ENCODE results near the gene NLRP8.
A peak's percentile ranks its signal among the peaks of the same experiment; 100 is the strongest.
"Not testable (repeated sequence)": the region's sequence is repeated elsewhere in the genome, so short reads cannot be mapped to it uniquely, and the experiment has no call there.

The NLRP8 gene

DNA sequence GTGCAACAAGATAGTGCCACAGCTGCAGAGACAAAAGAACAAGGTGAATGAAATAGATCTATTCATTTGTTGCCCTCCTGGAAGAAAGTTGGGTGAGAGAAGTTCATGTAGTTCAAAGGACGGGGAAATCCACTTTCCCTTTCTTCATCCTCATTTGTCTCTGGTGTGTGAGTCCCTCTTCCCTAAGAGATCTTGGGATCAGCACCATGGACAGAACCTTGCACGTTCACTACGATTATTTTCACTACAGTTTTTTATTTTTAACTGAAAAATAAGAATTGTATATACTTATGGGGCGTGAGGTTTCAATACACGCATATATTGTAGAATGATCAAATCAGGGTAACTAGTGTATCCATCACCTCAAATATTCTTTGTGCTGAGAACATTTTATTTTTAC lies 68.1 kb downstream of the NLRP8 start:
- FAIRE-seq (no peak), DNase-seq (ENCODE audit: insufficient read length, low spot score) (peak; percentile 53)
- no peak for TF ChIP-seq POLR2A (IDR thresholded peaks at IDR 0.05; ENCODE audit: low read depth, low read length)

DNA sequence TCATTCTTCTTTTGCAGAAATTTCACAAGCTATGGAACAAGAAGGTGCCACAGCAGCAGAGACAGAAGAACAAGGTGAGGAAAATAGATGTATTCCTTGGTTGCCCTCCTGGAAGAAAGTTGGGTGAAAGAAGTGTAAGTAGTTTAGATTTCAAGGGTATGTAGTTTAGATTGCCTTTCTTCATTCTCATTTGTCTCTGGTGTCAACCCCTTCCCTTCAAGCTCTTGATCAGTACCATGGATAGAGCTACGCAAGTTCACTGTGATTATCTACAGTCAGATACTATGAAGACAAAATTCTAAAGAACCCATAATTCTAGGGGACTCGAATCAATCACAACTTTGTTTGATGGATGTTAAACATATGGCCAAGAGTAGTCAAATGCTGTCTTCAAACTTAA lies 71.7 kb downstream of the NLRP8 start:
- peak; percentile 52 for FAIRE-seq
- not testable (repeated sequence) for DNase-seq (ENCODE audit: insufficient read length, low spot score)

DNA sequence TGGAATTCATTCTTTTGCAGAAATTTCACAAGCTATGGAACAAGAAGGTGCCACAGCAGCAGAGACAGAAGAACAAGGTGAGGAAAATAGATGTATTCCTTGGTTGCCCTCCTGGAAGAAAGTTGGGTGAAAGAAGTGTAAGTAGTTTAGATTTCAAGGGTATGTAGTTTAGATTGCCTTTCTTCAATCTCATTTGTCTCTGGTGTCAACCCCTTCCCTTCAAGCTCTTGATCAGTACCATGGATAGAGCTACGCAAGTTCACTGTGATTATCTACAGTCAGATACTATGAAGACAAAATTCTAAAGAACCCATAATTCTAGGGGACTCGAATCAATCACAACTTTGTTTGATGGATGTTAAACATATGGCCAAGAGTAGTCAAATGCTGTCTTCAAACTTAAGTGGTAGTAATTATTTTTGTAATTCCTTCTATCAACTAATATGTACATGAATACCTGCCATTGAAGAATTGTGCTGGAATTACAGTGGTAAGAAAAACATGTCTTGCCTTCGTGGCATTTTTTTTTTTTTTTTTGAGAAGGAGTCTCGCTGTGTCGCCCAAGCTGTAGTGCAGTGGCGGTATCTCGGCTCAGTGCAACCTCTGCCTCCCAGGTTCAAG lies 72.8 kb downstream of the NLRP8 start:
- peak; percentile 27 for FAIRE-seq
- not testable (repeated sequence) for DNase-seq (ENCODE audit: insufficient read length, low spot score)

DNA sequence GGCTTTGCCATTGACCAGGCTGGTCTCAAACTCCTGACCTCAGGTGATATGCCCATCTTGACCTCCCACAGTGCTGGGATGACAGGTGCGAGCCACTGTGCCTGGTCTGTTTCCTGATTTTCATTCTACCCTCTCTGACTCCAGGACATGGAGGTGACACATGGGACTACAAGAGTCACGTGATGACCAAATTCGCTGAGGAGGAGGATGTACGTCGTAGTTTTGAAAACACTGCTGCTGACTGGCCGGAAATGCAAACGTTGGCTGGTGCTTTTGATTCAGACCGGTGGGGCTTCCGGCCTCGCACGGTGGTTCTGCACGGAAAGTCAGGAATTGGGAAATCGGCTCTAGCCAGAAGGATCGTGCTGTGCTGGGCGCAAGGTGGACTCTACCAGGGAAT lies 79.1 kb downstream of the NLRP8 start:
- FAIRE-seq (no peak), DNase-seq (ENCODE audit: insufficient read length, low spot score) (no peak)
- TF ChIP-seq POLR2A (IDR thresholded peaks at IDR 0.05; ENCODE audit: low read depth, low read length) = no peak
